Measurements from ENCODE around the gene PALLD.

The PALLD gene

GRCh38 chr4:168708108-168708507, 211.3 kb downstream of the PALLD start:
- H3K4me2 ChIP-seq (ENCODE audit: low read length): no peak overlapping the region
- no peak overlapping the region for H3K9ac ChIP-seq (ENCODE audit: low read length)
- no peak overlapping the region for H3K4me3 ChIP-seq (ENCODE audit: low read depth, low read length, poor library complexity, severe bottlenecking)
- H3K27ac ChIP-seq (ENCODE audit: low read depth, low read length, poor library complexity, severe bottlenecking): no peak overlapping the region
- no peaks in the 10 kb centered on the region for H3K27me3 ChIP-seq (ENCODE audit: insufficient read depth, low read length)
- no peaks in the 10 kb centered on the region for H3K4me1 ChIP-seq (ENCODE audit: insufficient read depth, low read length, severe bottlenecking)
- H3K79me2 ChIP-seq (ENCODE audit: insufficient read depth, low read length): no peaks in the 10 kb centered on the region
- H3K9me2 ChIP-seq (ENCODE audit: low read depth, low read length): no peaks in the 10 kb centered on the region
- no peaks in the 10 kb centered on the region for H4K20me1 ChIP-seq (ENCODE audit: insufficient read depth, low read length)
- H2AFZ ChIP-seq (ENCODE audit: low read length): no peak overlapping the region
- no peaks in the 10 kb centered on the region for H3K9me3 ChIP-seq (ENCODE audit: low read length)
- H3F3A ChIP-seq (ENCODE audit: insufficient read depth, low read length): no peaks in the 10 kb centered on the region
- no peaks in the 10 kb centered on the region for H3K36me3 ChIP-seq (ENCODE audit: insufficient read depth, low read length)
- no peak for TF ChIP-seq EZH2 (IDR thresholded peaks at IDR 0.05; ENCODE audit: borderline replicate concordance, low read length)
- TF ChIP-seq CTCF (IDR thresholded peaks at IDR 0.05; ENCODE audit: low read length): no peak

GRCh38 chr4:168710353-168710946, 213.6 kb downstream of the PALLD start:
- H3K4me1 ChIP-seq (ENCODE audit: insufficient read depth, low read length, severe bottlenecking): no peaks in the 10 kb centered on the region
- H3K9me3 ChIP-seq (ENCODE audit: low read length): no peaks in the 10 kb centered on the region
- no peak overlapping the region for H3K27ac ChIP-seq (ENCODE audit: low read depth, low read length, poor library complexity, severe bottlenecking)
- no peaks in the 10 kb centered on the region for H3K27me3 ChIP-seq (ENCODE audit: insufficient read depth, low read length)
- no peaks in the 10 kb centered on the region for H3F3A ChIP-seq (ENCODE audit: insufficient read depth, low read length)
- H3K4me2 ChIP-seq (ENCODE audit: low read length): no peak overlapping the region
- no peak overlapping the region for H3K4me3 ChIP-seq (ENCODE audit: low read depth, low read length, poor library complexity, severe bottlenecking)
- no peak overlapping the region for H2AFZ ChIP-seq (ENCODE audit: low read length)
- H3K79me2 ChIP-seq (ENCODE audit: insufficient read depth, low read length): no peaks in the 10 kb centered on the region
- no peaks in the 10 kb centered on the region for H3K36me3 ChIP-seq (ENCODE audit: insufficient read depth, low read length)
- H3K9ac ChIP-seq (ENCODE audit: low read length): no peak overlapping the region
- no peaks in the 10 kb centered on the region for H4K20me1 ChIP-seq (ENCODE audit: insufficient read depth, low read length)
- TF ChIP-seq CTCF (IDR thresholded peaks at IDR 0.05; ENCODE audit: low read length) (peak; percentile 41; the same call in 1 of the 2 replicates), EZH2 (IDR thresholded peaks at IDR 0.05; ENCODE audit: borderline replicate concordance, low read length) (no peak)
- no peaks in the 10 kb centered on the region for H3K9me2 ChIP-seq (ENCODE audit: low read depth, low read length)

- TF ChIP-seq EZH2 (IDR thresholded peaks at IDR 0.05; ENCODE audit: borderline replicate concordance, low read length) (no peak), CTCF (IDR thresholded peaks at IDR 0.05; ENCODE audit: low read length) (no peak)
- Histone ChIP-seq H3K36me3 (ENCODE audit: insufficient read depth, low read length) (no peaks in the 10 kb centered on the region), H3F3A (ENCODE audit: insufficient read depth, low read length) (no peaks in the 10 kb centered on the region), H3K4me1 (ENCODE audit: insufficient read depth, low read length, severe bottlenecking) (no peaks in the 10 kb centered on the region), H3K9me3 (ENCODE audit: low read length) (no peaks in the 10 kb centered on the region), H4K20me1 (ENCODE audit: insufficient read depth, low read length) (no peaks in the 10 kb centered on the region), H3K9me2 (ENCODE audit: low read depth, low read length) (no peaks in the 10 kb centered on the region), H3K9ac (ENCODE audit: low read length) (no peak overlapping the region), H3K27ac (ENCODE audit: low read depth, low read length, poor library complexity, severe bottlenecking) (no peak overlapping the region), H2AFZ (ENCODE audit: low read length) (no peak overlapping the region), H3K4me3 (ENCODE audit: low read depth, low read length, poor library complexity, severe bottlenecking) (no peak overlapping the region), H3K27me3 (ENCODE audit: insufficient read depth, low read length) (no peaks in the 10 kb centered on the region), H3K79me2 (ENCODE audit: insufficient read depth, low read length) (no peaks in the 10 kb centered on the region), H3K4me2 (ENCODE audit: low read length) (no peak overlapping the region)
Measured at GRCh38 chr4:168711197-168712140, 214.6 kb downstream of the PALLD start.
